Ishikawa (cell line): Measurements from ENCODE around the gene STAT1.

Source experiments
- CEBPB ChIP-seq: IDR thresholded peaks from 2 replicates; pipeline ENCODE4 v1.6.1; 2012
- CREB1 ChIP-seq: IDR thresholded peaks from 2 replicates; pipeline ENCODE4 v1.6.1; 2012; ENCODE audit warnings: low read depth
- EGR1 ChIP-seq: IDR thresholded peaks from 2 replicates; pipeline ENCODE4 v1.6.1; 2012
- EP300 ChIP-seq: IDR thresholded peaks from 2 replicates; pipeline ENCODE4 v1.6.1; 2012; ENCODE audit warnings: borderline replicate concordance
- FOXM1 ChIP-seq: IDR thresholded peaks from 2 replicates; pipeline ENCODE4 v1.6.1; 2012; ENCODE audit warnings: low read depth, borderline replicate concordance
- REST ChIP-seq: IDR thresholded peaks from 2 replicates; pipeline ENCODE4 v1.6.1; 2012; ENCODE audit warnings: low read depth, mild to moderate bottlenecking
- TAF1 ChIP-seq: IDR thresholded peaks from 2 replicates; pipeline ENCODE4 v1.6.1; 2012; ENCODE audit warnings: low read depth, mild to moderate bottlenecking
- TEAD4 ChIP-seq: IDR thresholded peaks from 2 replicates; pipeline ENCODE4 v1.6.1; 2012
- ZBTB7A ChIP-seq: IDR thresholded peaks from 2 replicates; pipeline ENCODE4 v1.6.1; 2012; ENCODE audit warnings: low read depth

- TF ChIP-seq EGR1 (no peak), TEAD4 (no peak), REST (no peak), EP300 (no peak), CREB1 (no peak), CEBPB (no peak), ZBTB7A (no peak), TAF1 (no peak), FOXM1 (no peak)
Measured at GRCh38 chr2:191059308-191059707, 45.3 kb upstream of the STAT1 start.
